H9 (cell line): ENCODE measurements around the gene CACNA1I. TPM values are rescaled to one million over a fixed set of nuclear protein-coding genes. Genes with fewer than 3 reads are reported as not detected.

Experiments
- DNase-seq: peaks from one replicate; pipeline ENCODE4 v3.0.0-alpha.2; 2017
- H2AFZ ChIP-seq: one replicate; pipeline ENCODE4 v1.6.1; 2013; ENCODE audit warnings: mild to moderate bottlenecking, low read length, control low read depth, moderate library complexity
- H2AK5ac ChIP-seq: 2 replicates; pipeline ENCODE4 v1.6.1; 2013; ENCODE audit warnings: low read length, control low read depth, mixed read lengths; ENCODE audit not compliant: insufficient read length
- H2BK120ac ChIP-seq: one replicate; pipeline ENCODE4 v1.6.1; 2013; ENCODE audit warnings: low read depth, mild to moderate bottlenecking, low read length, control low read depth, inconsistent platforms; ENCODE audit not compliant: poor library complexity, severe bottlenecking
- H2BK12ac ChIP-seq: 2 replicates; pipeline ENCODE4 v1.6.1; 2013; ENCODE audit warnings: low read length, control low read depth, mixed read lengths, low read depth; ENCODE audit not compliant: insufficient read length
- H2BK15ac ChIP-seq: 2 replicates; pipeline ENCODE4 v1.6.1; 2013; ENCODE audit warnings: low read depth, low read length, control low read depth
- H2BK20ac ChIP-seq: one replicate; pipeline ENCODE4 v1.6.1; 2013; ENCODE audit warnings: low read depth, mild to moderate bottlenecking, low read length, control low read depth, inconsistent platforms; ENCODE audit not compliant: poor library complexity, severe bottlenecking
- H2BK5ac ChIP-seq: 2 replicates; pipeline ENCODE4 v1.6.1; 2013; ENCODE audit warnings: low read length, control low read depth, mixed read lengths; ENCODE audit not compliant: insufficient read length
- H3K14ac ChIP-seq: 2 replicates; pipeline ENCODE4 v1.6.1; 2013; ENCODE audit warnings: low read length, control low read depth; ENCODE audit not compliant: insufficient read depth
- H3K18ac ChIP-seq: 2 replicates; pipeline ENCODE4 v1.6.1; 2013; ENCODE audit warnings: low read depth, mild to moderate bottlenecking, mixed read lengths, low read length, control low read depth; ENCODE audit not compliant: insufficient read length
- H3K23ac ChIP-seq: 2 replicates; pipeline ENCODE4 v1.6.1; 2013; ENCODE audit warnings: low read length, control low read depth, mixed read lengths, low read depth; ENCODE audit not compliant: insufficient read length
- H3K23me2 ChIP-seq: 2 replicates; pipeline ENCODE4 v1.6.1; 2013; ENCODE audit warnings: low read depth, mild to moderate bottlenecking, mixed read lengths, low read length, control low read depth; ENCODE audit not compliant: insufficient read length, poor library complexity, severe bottlenecking
- H3K27ac ChIP-seq: 2 replicates; pipeline ENCODE4 v1.5.1; 2013; ENCODE audit warnings: low read length, control low read depth, mixed read lengths, low read depth; ENCODE audit not compliant: insufficient read length
- H3K27me3 ChIP-seq: 2 replicates; pipeline ENCODE4 v1.6.1; 2013; ENCODE audit warnings: low read length, control low read depth, inconsistent platforms; ENCODE audit not compliant: insufficient read depth
- H3K4ac ChIP-seq: 2 replicates; pipeline ENCODE4 v1.6.1; 2013; ENCODE audit warnings: low read depth, mild to moderate bottlenecking, control low read depth, inconsistent platforms, low read length, moderate library complexity
- H3K4me1 ChIP-seq: 2 replicates; pipeline ENCODE4 v1.6.1; 2013; ENCODE audit warnings: low read length, control low read depth, inconsistent platforms; ENCODE audit not compliant: insufficient read depth
- H3K4me2 ChIP-seq: 2 replicates; pipeline ENCODE4 v1.6.1; 2013; ENCODE audit warnings: low read length, control low read depth, mixed read lengths; ENCODE audit not compliant: insufficient read length, insufficient read depth
- H3K56ac ChIP-seq: 2 replicates; pipeline ENCODE4 v1.6.1; 2013; ENCODE audit warnings: low read depth, mild to moderate bottlenecking, mixed read lengths, low read length, control low read depth; ENCODE audit not compliant: insufficient read length
- H3K79me1 ChIP-seq: 2 replicates; pipeline ENCODE4 v1.6.1; 2013; ENCODE audit warnings: low read depth, mild to moderate bottlenecking, moderate library complexity, low read length, control low read depth, inconsistent platforms; ENCODE audit not compliant: insufficient read depth, poor library complexity, severe bottlenecking
- H3K79me2 ChIP-seq: 2 replicates; pipeline ENCODE4 v1.6.1; 2013; ENCODE audit warnings: low read length, control low read depth, inconsistent platforms; ENCODE audit not compliant: insufficient read depth
- H3K9ac ChIP-seq: 2 replicates; pipeline ENCODE4 v1.6.1; 2013; ENCODE audit warnings: low read length, control low read depth, mixed read lengths; ENCODE audit not compliant: insufficient read length; ENCODE audit errors: extremely low read depth
- H3K9me3 ChIP-seq: one replicate; pipeline ENCODE4 v1.6.1; 2013; ENCODE audit warnings: low read depth, low read length, inconsistent platforms; ENCODE audit not compliant: control insufficient read depth
- H3T11ph ChIP-seq: one replicate; pipeline ENCODE4 v1.6.1; 2013; ENCODE audit warnings: mild to moderate bottlenecking, low read length, control low read depth, inconsistent platforms
- H4K20me1 ChIP-seq: one replicate; pipeline ENCODE4 v1.6.1; 2013; ENCODE audit not compliant: control insufficient read depth, insufficient read length, insufficient read depth
- H4K5ac ChIP-seq: 2 replicates; pipeline ENCODE4 v1.6.1; 2013; ENCODE audit warnings: low read depth, mild to moderate bottlenecking, mixed read lengths, low read length, control low read depth; ENCODE audit not compliant: insufficient read length
- H4K8ac ChIP-seq: replicated peaks from 2 replicates; pipeline ENCODE4 v1.6.1; 2013; ENCODE audit warnings: low read length, control low read depth, mixed read lengths, low read depth; ENCODE audit not compliant: insufficient read length
- H4K91ac ChIP-seq: 2 replicates; pipeline ENCODE4 v1.6.1; 2013; ENCODE audit warnings: low read depth, mild to moderate bottlenecking, moderate library complexity, mixed read lengths, low read length, control low read depth; ENCODE audit not compliant: insufficient read length
- H3K27ac Mint-ChIP-seq, 3 experiments: 2 replicates in 2 of 3; 3 replicates in 1 of 3; pipeline ENCODE4 v1.8.0; 2020 to 2021; ENCODE audit warnings: mixed read lengths in 3 of 3, mild to moderate bottlenecking in 1 of 3, moderate library complexity in 1 of 3
- H3K27me3 Mint-ChIP-seq: 2 replicates; pipeline ENCODE4 v1.8.0; 2021; ENCODE audit warnings: low read depth, mild to moderate bottlenecking, moderate library complexity, mixed read lengths
- H3K36me3 Mint-ChIP-seq, 3 experiments: 2 replicates in 2 of 3; 3 replicates in 1 of 3; pipeline ENCODE4 v1.8.0; 2020 to 2021; ENCODE audit warnings: low read depth in 3 of 3, mixed read lengths in 3 of 3; ENCODE audit not compliant: insufficient read depth in 1 of 3
- H3K4me1 Mint-ChIP-seq, 2 experiments: 2 replicates each; pipeline ENCODE4 v1.8.0; 2020; ENCODE audit warnings: mixed read lengths in 2 of 2
- H3K4me3 Mint-ChIP-seq, 2 experiments: 2 replicates in 1 of 2; 3 replicates in 1 of 2; pipeline ENCODE4 v1.8.0; 2020 to 2021; ENCODE audit warnings: mild to moderate bottlenecking in 2 of 2, mixed read lengths in 2 of 2, moderate library complexity in 1 of 2
- H3K9me3 Mint-ChIP-seq, 2 experiments: 2 replicates in 1 of 2; 3 replicates in 1 of 2; pipeline ENCODE4 v1.8.0; 2020; ENCODE audit warnings: mild to moderate bottlenecking in 2 of 2, mixed read lengths in 2 of 2, moderate library complexity in 1 of 2
- CTCF ChIP-seq: fragments of 200-600 bp; sonication (generic); conservative IDR thresholded peaks from 3 replicates; pipeline ENCODE4 v1.8.0; 2021; ENCODE audit warnings: antibody characterized with exemption, mild to moderate bottlenecking
- WGBS: extraction: QIAGEN DNeasy Blood & Tissue Kit; methylation state at CpG from one replicate; pipeline ENCODE4 v1.1.7; 2013; ENCODE audit warnings: missing lambda C conversion rate, low lambda C conversion rate, mixed read lengths; ENCODE audit not compliant: insufficient read length; ENCODE audit errors: extremely low coverage; 5-methylcytosine and 5-hydroxymethylcytosine counted together
- total RNA-seq: library from RNA; stranded (reverse); gene quantifications from 2 replicates; pipeline ENCODE4 v1.2.1, GENCODE V29; 2021

The CACNA1I gene
- total RNA-seq, 1 experiment from 2014 or later: 0.50 TPM

- Mint-ChIP-seq H3K9me3 (no peaks in the 10 kb centered on the region; a peak in 1 of 5 replicates), H3K27me3 (peaks cover 28% of the 10 kb centered on the region), H3K4me3 (no peak overlapping the region), H3K27ac (no peak overlapping the region), H3K36me3 (no peaks in the 10 kb centered on the region), H3K4me1 (peaks cover 2 to 8% of the 10 kb centered on the region in 2 experiments; a peak in 1 of 4 replicates)
- no peak overlapping the region for H4K91ac ChIP-seq
- no peak for DNase-seq
- H3K23me2 ChIP-seq: no peaks in the 10 kb centered on the region
- no peak overlapping the region for H3K9ac ChIP-seq
- H2BK5ac ChIP-seq: no peak overlapping the region
- H4K5ac ChIP-seq: no peak overlapping the region
- no peak overlapping the region for H3K4ac ChIP-seq
- H3K27ac ChIP-seq: no peak overlapping the region
- H3K79me1 ChIP-seq: no peaks in the 10 kb centered on the region
- H2AFZ ChIP-seq: no peak overlapping the region
- no peaks in the 10 kb centered on the region for H4K20me1 ChIP-seq
- H3K56ac ChIP-seq: no peak overlapping the region
- H4K8ac ChIP-seq: no peak overlapping the region
- TF ChIP-seq CTCF: no peak
- H3K4me1 ChIP-seq: no peaks in the 10 kb centered on the region
- no peak overlapping the region for H3T11ph ChIP-seq
- H3K79me2 ChIP-seq: no peaks in the 10 kb centered on the region
- no peak overlapping the region for H3K4me2 ChIP-seq
- no peak overlapping the region for H3K14ac ChIP-seq
- H3K18ac ChIP-seq: no peak overlapping the region
- H3K9me3 ChIP-seq: no peaks in the 10 kb centered on the region
- H3K23ac ChIP-seq: no peak overlapping the region
- H2BK15ac ChIP-seq: no peak overlapping the region
- no peak overlapping the region for H2BK120ac ChIP-seq
- H2AK5ac ChIP-seq: no peak overlapping the region
- no peak overlapping the region for H2BK20ac ChIP-seq
- no peaks in the 10 kb centered on the region for H3K27me3 ChIP-seq
- no peak overlapping the region for H2BK12ac ChIP-seq
- no CpG with 5 or more reads among the region's 3 CpGs for WGBS
Observed at GRCh38 chr22:39653787-39654077, 83.2 kb downstream of the CACNA1I start.
